Iris pigment epithelial cell (primary cell): ENCODE data around the gene CUL3.
"Not testable (repeated sequence)": the region's sequence is repeated elsewhere in the genome, so short reads cannot be mapped to it uniquely, and the experiment has no call there.

ENCODE experiments used
- DNase-seq: peaks from one replicate; pipeline ENCODE4 v3.0.0-alpha.2; 2011; ENCODE audit warnings: low read depth

Gene CUL3

GRCh38 chr2:224538561-224539138 lies 46.5 kb downstream of the CUL3 start:
- no peak for DNase-seq

- no peak for DNase-seq
Observed at GRCh38 chr2:224532931-224533330, 52.2 kb downstream of the CUL3 start.

- DNase-seq, result no peak
Observed at GRCh38 chr2:224532441-224532840, 52.7 kb downstream of the CUL3 start.

- DNase-seq, result no peak
Observed at GRCh38 chr2:224528171-224528570, 57.0 kb downstream of the CUL3 start.

GRCh38 chr2:224525774-224526173 lies 59.4 kb downstream of the CUL3 start:
- DNase-seq, result no peak

- no peak for DNase-seq
Observed at GRCh38 chr2:224524657-224525056, 60.5 kb downstream of the CUL3 start.

GRCh38 chr2:224523626-224524577 lies 61.3 kb downstream of the CUL3 start:
- peak; percentile 45 for DNase-seq

- DNase-seq, result not testable (repeated sequence)
Observed at GRCh38 chr2:224522483-224522882, 62.7 kb downstream of the CUL3 start.

- DNase-seq, result peak; percentile 96
Observed at GRCh38 chr2:224520064-224520463, 65.1 kb downstream of the CUL3 start.

GRCh38 chr2:224518806-224519580 lies 66.2 kb downstream of the CUL3 start:
- DNase-seq, result peak; percentile 92

GRCh38 chr2:224517963-224518362 lies 67.2 kb downstream of the CUL3 start:
- DNase-seq, result no peak

- not testable (repeated sequence) for DNase-seq
Observed at GRCh38 chr2:224516393-224516792, 68.8 kb downstream of the CUL3 start.

- DNase-seq, result no peak
Observed at GRCh38 chr2:224513991-224514390, 71.2 kb downstream of the CUL3 start.

- DNase-seq, result no peak
Observed at GRCh38 chr2:224507789-224508188, 77.4 kb downstream of the CUL3 start.

- DNase-seq, result no peak
Observed at GRCh38 chr2:224506494-224506893, 78.7 kb downstream of the CUL3 start.

GRCh38 chr2:224498991-224499390 lies 86.2 kb downstream of the CUL3 start:
- no peak for DNase-seq

GRCh38 chr2:224492531-224492930 lies 92.6 kb downstream of the CUL3 start:
- DNase-seq, result no peak

- DNase-seq, result not testable (repeated sequence)
Observed at GRCh38 chr2:224487940-224488339, 97.2 kb downstream of the CUL3 start.

- peak; percentile 97 for DNase-seq
Observed at GRCh38 chr2:224485081-224486014, 99.8 kb downstream of the CUL3 start.

GRCh38 chr2:224479826-224480225 lies 105.3 kb downstream of the CUL3 start:
- no peak for DNase-seq

GRCh38 chr2:224472827-224473226 lies 112.3 kb downstream of the CUL3 start:
- no peak for DNase-seq
